IPS-15b (cell line): Measurements from ENCODE around the gene NEDD9.

Experiments
- H3K27me3 ChIP-seq: one replicate; pipeline ENCODE4 v1.6.1; 2013; ENCODE audit warnings: low read length; ENCODE audit not compliant: control insufficient read depth, insufficient read depth
- H3K36me3 ChIP-seq: one replicate; pipeline ENCODE4 v1.6.1; 2013; ENCODE audit warnings: low read length; ENCODE audit not compliant: control insufficient read depth, insufficient read depth
- H3K4me1 ChIP-seq: one replicate; pipeline ENCODE4 v1.6.1; 2013; ENCODE audit warnings: mild to moderate bottlenecking, low read length; ENCODE audit not compliant: control insufficient read depth, insufficient read depth
- H3K4me3 ChIP-seq: one replicate; pipeline ENCODE4 v1.5.1; 2013; ENCODE audit warnings: low read depth, low read length
- H3K9ac ChIP-seq: one replicate; pipeline ENCODE4 v1.6.1; 2013; ENCODE audit warnings: low read depth, mild to moderate bottlenecking, low read length
- H3K9me3 ChIP-seq: one replicate; pipeline ENCODE4 v1.6.1; 2013; ENCODE audit warnings: mild to moderate bottlenecking, low read length; ENCODE audit not compliant: control insufficient read depth, insufficient read depth

Gene NEDD9, protein sequence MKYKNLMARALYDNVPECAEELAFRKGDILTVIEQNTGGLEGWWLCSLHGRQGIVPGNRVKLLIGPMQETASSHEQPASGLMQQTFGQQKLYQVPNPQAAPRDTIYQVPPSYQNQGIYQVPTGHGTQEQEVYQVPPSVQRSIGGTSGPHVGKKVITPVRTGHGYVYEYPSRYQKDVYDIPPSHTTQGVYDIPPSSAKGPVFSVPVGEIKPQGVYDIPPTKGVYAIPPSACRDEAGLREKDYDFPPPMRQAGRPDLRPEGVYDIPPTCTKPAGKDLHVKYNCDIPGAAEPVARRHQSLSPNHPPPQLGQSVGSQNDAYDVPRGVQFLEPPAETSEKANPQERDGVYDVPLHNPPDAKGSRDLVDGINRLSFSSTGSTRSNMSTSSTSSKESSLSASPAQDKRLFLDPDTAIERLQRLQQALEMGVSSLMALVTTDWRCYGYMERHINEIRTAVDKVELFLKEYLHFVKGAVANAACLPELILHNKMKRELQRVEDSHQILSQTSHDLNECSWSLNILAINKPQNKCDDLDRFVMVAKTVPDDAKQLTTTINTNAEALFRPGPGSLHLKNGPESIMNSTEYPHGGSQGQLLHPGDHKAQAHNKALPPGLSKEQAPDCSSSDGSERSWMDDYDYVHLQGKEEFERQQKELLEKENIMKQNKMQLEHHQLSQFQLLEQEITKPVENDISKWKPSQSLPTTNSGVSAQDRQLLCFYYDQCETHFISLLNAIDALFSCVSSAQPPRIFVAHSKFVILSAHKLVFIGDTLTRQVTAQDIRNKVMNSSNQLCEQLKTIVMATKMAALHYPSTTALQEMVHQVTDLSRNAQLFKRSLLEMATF

DNA sequence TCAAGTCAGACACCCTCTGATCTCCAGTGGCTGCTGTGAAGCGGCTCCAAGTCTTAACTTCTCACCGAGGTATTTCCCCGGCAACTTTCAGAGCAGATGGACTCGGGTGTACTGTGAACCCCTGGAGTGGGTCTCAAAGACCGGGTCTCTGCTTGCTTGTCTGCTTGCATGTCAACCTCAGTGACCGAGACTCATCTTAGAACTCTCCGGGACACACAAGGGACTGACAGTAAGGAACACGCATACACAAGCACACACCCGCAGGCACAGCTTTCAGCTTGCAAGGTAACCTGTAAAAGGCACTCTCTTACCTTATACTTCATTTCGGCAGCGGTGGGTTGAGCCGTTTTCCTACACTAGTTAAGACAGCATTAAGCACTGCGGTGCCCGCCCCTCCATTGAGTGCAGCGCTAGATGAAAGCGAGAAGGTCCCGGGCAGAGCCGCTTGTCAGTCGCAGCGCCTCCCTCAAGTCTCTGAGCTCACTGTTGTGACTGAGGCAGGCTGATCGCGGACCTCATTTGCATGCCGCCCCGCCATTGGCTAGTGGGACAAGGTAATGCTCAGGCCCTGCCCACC, at the start of gene NEDD9:
NEDD9 (minus strand) TSS at position 476 of the 577 bp plus-strand sequence; CDS start at position 323, 153 bp downstream.
- H3K36me3 ChIP-seq, result no peaks in the 10 kb centered on the region
- H3K4me3 ChIP-seq, result peak within 1 kb of the TSS; percentile 77
- no peaks in the 10 kb centered on the region for H3K9me3 ChIP-seq
- peaks cover 11% of the 10 kb centered on the region for H3K4me1 ChIP-seq
- no peak within 1 kb of the TSS for H3K9ac ChIP-seq
- no peaks in the 10 kb centered on the region for H3K27me3 ChIP-seq

DNA sequence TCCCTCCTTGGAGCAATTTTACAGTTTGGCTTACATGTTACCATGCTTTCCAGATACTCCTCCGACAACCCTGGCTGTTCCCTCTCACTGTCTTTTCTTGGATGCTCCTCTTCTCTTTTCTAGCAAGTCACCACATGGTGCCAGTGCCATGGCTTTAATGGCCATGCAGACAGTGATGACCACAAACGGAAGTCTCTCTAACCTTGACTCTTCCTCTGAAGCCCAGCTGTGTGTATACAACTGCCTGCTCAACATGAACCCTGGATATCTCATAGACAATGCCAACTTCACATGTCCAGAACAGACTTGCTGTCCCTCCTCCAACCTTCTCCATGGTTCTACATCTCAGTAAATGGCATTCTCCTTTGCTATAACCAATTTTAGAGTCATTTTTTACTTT, 49.8 kb upstream of the NEDD9 start:
- Histone ChIP-seq H3K4me3 (no peak overlapping the region), H3K27me3 (no peaks in the 10 kb centered on the region), H3K9ac (no peak overlapping the region), H3K36me3 (no peaks in the 10 kb centered on the region), H3K4me1 (peaks cover 4% of the 10 kb centered on the region), H3K9me3 (no peaks in the 10 kb centered on the region)

DNA sequence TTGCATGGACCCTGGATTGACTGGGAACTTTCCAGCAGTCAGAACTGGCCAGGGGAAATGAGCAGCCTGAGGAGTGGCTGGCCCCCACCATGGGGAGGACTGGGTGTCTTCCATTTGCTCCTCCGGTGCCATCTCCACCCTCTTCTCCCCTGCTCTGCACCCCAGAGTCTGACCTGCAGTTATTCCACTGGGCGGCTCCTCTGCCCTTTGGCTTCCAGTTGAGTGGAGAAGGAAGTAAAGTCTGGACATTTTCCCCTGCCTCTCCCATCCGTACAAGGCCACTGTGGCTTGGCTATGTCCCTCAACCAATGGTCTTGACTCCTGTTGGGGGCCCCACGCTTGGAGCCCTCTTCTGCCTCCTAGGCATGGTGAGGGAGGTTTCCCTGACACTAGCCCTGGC, 47.9 kb upstream of the NEDD9 start:
- H3K36me3 ChIP-seq, result no peaks in the 10 kb centered on the region
- no peak overlapping the region for H3K4me3 ChIP-seq
- no peak overlapping the region for H3K9ac ChIP-seq
- no peaks in the 10 kb centered on the region for H3K9me3 ChIP-seq
- H3K4me1 ChIP-seq, result peaks cover 7% of the 10 kb centered on the region
- no peaks in the 10 kb centered on the region for H3K27me3 ChIP-seq

DNA sequence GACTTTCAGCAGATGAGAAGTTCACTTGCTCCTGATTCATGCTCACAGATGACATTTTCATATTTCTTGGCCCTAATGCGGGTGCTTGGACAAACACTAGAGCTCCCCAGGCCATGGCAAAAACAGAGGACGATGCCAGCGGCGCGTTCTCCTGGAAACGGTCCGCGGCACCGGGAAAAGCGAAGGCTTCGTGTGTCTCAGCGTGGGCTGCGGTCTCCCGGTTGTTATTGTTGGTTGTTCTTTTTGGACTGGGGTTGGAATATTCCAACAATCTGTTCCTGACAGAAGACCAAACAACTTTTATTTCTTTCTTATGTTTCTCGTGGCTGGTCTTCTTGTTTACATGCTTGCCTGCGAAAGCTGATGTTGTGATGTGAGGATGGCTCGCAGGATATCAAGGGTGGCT, 46.8 kb upstream of the NEDD9 start:
- Histone ChIP-seq H3K4me1 (peaks cover 7% of the 10 kb centered on the region), H3K4me3 (no peak overlapping the region)

DNA sequence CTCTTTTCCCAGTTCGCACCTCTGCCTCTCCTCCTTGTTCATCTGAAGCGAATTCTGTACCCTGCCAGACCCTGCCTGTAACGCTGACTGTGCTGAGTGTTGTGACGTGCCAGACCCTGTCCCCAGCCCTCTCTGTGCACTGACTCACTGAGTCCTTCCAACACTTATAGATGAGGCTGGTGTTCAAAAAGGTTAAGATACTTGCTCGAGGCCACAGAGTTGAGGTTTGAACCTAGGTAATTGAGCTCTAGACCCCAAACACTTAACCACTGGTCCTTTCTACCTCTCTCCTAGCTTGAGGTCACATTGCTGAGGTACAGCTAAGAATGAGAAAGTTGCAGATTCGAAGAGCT, 45.7 kb upstream of the NEDD9 start:
- no peaks in the 10 kb centered on the region for H3K36me3 ChIP-seq
- H3K9me3 ChIP-seq, result no peaks in the 10 kb centered on the region
- peaks cover 7% of the 10 kb centered on the region for H3K4me1 ChIP-seq
- H3K4me3 ChIP-seq, result no peak overlapping the region
- no peaks in the 10 kb centered on the region for H3K27me3 ChIP-seq
- H3K9ac ChIP-seq, result no peak overlapping the region

More for the DNA sequence above, 46.8 kb upstream of the NEDD9 start:
- Histone ChIP-seq H3K9me3 (no peaks in the 10 kb centered on the region), H3K9ac (no peak overlapping the region), H3K27me3 (no peaks in the 10 kb centered on the region), H3K36me3 (no peaks in the 10 kb centered on the region)

DNA sequence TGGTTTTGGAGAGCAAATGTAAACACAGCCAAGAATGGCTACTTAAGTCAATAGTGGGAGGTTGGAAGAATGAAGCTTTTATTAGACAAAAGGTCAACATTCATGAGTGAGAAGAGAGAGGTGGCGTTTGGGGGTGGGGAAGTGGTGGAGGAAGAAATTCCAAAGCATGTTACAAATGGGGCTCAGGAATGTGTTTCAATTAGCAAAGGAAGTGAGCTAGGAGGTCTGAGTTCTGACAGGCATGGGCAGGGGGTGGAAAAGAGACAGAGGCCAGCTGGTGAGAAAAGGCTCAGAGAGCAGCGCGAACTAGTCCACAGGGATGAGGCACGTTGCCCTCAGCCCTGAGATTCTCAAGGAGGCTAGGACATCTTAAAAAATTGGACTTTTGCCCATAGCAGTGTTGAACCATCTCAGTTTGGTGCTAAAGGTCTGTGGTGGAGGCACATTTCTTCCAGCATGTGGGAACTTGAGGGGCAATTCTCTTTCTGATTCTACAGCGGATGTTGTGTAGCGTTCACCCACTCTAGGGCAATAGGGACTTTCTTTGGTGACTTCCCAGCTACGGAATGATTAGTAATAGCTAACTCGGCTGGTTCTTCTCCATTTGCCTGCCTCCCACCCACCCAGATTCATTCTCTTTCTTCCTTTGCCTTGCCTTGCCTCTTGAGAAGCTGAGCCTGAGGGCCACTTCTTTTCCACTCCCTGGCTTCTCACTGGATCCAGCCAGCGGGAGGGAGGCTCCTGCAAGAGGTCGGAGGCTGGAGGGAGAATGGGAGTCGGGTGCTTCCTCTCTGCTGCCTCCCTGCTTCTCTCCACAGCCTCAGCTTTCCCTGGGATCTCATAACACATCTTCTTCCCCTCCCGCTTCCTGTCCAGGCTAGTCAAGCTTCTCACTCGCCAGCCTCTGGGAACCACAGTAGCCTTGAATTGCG, 45.1 kb upstream of the NEDD9 start:
- Histone ChIP-seq H3K36me3 (no peaks in the 10 kb centered on the region), H3K9ac (no peak overlapping the region), H3K4me1 (peaks cover 7% of the 10 kb centered on the region), H3K9me3 (no peaks in the 10 kb centered on the region), H3K4me3 (no peak overlapping the region), H3K27me3 (no peaks in the 10 kb centered on the region)

DNA sequence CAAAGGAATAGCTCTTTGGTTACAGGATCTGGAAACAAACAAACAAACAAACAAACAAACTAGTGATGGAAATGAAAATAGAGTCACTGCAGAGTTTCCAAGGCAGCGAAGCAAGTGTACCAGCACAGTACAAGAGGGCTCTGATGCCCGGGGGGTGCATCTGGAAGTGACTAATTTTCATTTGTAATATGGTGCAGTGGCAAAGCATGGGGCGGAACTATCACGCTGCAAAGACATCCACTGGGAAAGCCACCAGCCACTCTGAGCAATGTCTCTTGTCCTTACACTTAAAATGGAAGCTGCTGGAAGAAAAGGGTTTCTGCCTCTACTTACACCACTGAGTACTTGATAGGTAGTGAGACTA, 44.4 kb upstream of the NEDD9 start:
- H3K9ac ChIP-seq, result no peak overlapping the region
- H3K4me3 ChIP-seq, result no peak overlapping the region
- H3K9me3 ChIP-seq, result no peaks in the 10 kb centered on the region
- H3K27me3 ChIP-seq, result no peaks in the 10 kb centered on the region
- H3K4me1 ChIP-seq, result peaks cover 7% of the 10 kb centered on the region
- no peaks in the 10 kb centered on the region for H3K36me3 ChIP-seq

DNA sequence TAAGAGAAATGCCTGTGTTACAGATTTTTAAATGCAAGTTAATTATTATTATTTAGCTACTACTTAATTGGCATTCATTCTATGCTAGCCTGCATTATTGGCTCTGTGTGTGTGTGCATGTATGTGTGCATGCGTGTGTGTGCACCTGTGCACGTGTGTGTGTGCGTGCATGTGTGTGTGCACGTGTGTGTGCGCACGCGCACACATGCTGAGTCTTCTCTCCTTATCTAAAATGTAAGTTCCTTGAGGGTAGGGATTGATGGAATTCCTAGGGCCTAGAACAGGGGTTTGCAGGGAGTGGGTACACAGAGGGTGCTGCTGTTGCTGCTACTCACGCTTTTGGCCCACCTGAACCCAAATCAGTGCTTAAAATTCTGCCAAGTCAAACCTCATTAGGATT, 43.8 kb upstream of the NEDD9 start:
- H3K9me3 ChIP-seq, result no peaks in the 10 kb centered on the region
- H3K36me3 ChIP-seq, result no peaks in the 10 kb centered on the region
- no peak overlapping the region for H3K4me3 ChIP-seq
- H3K9ac ChIP-seq, result no peak overlapping the region
- H3K4me1 ChIP-seq, result peaks cover 7% of the 10 kb centered on the region
- H3K27me3 ChIP-seq, result no peaks in the 10 kb centered on the region

DNA sequence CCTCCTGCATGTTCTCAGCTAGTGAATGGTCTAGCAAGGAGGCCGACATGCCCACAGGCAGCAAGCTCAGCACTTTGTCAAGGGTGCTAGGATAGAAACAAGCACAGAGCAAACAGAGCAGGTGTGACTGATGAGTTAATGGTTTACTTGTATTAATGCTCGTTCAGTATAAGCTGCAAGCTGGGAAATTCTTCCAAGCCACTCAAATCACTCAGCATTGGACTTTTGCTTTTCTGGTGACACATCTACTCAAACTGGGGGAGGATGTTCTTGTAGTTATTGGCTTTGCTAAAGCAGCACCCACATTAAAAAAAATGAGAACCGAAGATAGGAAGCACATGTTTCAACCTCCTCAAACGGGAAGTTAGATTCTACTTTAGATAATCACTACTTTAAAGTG, 43.1 kb upstream of the NEDD9 start:
- peaks cover 7% of the 10 kb centered on the region for H3K4me1 ChIP-seq
- no peaks in the 10 kb centered on the region for H3K9me3 ChIP-seq
- H3K27me3 ChIP-seq, result no peaks in the 10 kb centered on the region
- no peak overlapping the region for H3K9ac ChIP-seq
- H3K4me3 ChIP-seq, result no peak overlapping the region
- no peaks in the 10 kb centered on the region for H3K36me3 ChIP-seq

DNA sequence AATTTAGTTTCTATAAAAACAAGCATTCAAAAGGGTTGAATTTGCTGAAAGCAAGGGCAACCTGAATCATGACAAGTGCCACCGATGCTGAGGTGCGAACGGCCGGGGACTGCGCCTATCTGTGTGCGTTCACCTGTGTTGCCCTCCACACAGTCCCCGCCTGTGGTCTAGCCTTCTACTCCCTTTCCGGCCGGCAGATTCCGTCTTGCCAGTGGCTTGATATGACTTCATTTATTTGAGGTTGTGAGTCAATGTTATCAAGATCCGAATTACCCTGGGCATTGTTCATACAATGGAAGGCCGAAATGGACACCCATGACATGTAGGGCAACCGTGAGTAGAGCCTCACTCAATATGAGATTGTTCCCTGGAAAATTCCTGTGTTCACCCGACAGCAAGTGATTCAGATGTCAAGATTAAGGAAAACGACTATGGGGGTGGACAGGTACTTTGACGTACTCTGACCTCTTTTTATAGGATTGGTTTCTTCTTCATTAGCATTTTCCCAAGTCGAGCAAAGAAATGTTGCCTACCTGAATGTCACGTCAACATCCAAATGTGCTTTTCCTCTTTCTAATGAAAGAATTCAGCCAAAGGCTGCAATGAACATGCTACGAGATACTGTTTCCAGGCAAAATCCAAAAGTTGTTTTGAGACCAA, 41.1 kb upstream of the NEDD9 start:
- Histone ChIP-seq H3K4me3 (no peak overlapping the region), H3K9ac (no peak overlapping the region), H3K36me3 (no peaks in the 10 kb centered on the region), H3K9me3 (no peaks in the 10 kb centered on the region), H3K27me3 (no peaks in the 10 kb centered on the region), H3K4me1 (peaks cover 7% of the 10 kb centered on the region)
